ENCODE measurements around the gene GFY. TPM values are rescaled to one million over a fixed set of nuclear protein-coding genes. Genes with fewer than 3 reads are reported as not detected.

GFY gene
- not detected for total RNA-seq
- total RNA-seq (2013) = not detected

DNA sequence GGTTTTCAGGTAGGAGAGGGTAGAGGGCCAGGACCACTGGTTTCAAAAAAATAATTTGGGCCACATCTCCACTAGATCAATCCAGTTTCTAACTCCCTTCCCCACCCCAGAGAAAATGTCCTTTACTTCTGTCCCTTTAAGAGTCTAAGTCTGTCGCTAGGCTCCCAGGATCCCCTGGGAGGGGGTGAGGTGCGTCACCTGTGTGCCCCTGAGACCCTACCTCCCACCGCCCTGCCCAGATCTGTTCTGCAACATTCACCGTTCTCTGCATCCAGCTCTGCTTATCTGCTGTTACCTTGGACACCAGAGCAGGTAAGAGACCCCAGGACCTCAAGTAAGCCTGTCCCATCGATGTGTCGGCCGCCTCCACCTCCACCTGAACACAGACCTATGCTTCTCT, at the start of gene GFY:
Gene GFY, plus strand, starts transcription at position 211 of the 400 bp plus-strand sequence. CDS start 1,043 bp downstream, outside the sequence.
- intact Hi-C loops (cut with micrococcal nuclease) = no loop called here
- TF ChIP-seq, protein P1, sequence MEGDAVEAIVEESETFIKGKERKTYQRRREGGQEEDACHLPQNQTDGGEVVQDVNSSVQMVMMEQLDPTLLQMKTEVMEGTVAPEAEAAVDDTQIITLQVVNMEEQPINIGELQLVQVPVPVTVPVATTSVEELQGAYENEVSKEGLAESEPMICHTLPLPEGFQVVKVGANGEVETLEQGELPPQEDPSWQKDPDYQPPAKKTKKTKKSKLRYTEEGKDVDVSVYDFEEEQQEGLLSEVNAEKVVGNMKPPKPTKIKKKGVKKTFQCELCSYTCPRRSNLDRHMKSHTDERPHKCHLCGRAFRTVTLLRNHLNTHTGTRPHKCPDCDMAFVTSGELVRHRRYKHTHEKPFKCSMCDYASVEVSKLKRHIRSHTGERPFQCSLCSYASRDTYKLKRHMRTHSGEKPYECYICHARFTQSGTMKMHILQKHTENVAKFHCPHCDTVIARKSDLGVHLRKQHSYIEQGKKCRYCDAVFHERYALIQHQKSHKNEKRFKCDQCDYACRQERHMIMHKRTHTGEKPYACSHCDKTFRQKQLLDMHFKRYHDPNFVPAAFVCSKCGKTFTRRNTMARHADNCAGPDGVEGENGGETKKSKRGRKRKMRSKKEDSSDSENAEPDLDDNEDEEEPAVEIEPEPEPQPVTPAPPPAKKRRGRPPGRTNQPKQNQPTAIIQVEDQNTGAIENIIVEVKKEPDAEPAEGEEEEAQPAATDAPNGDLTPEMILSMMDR (IDR thresholded peaks at IDR 0.05) = no peak
- Mint-ChIP-seq H3K36me3 (no peaks in the 10 kb centered on the region), H3K4me3 (peak within 1 kb of the TSS; percentile 2), H3K27ac (no peak within 1 kb of the TSS), H3K9me3 (no peaks in the 10 kb centered on the region), H3K27me3 (ENCODE audit: low read depth in 2 of 2) (peaks cover 85 to 96% of the 10 kb centered on the region in 2 donors), H3K4me1 (peaks cover 64% of the 10 kb centered on the region in 2 donors)
- Histone ChIP-seq H3K36me3 (ENCODE audit: control insufficient read depth, insufficient read depth, low read length) (no peaks in the 10 kb centered on the region), H3K4me3 (ENCODE audit: low read length) (no peak within 1 kb of the TSS), H3K9me3 (ENCODE audit: control insufficient read depth, insufficient read depth, low read length) (no peaks in the 10 kb centered on the region), H3K27ac (ENCODE audit: low read length) (no peak within 1 kb of the TSS), H3K4me1 (ENCODE audit: control insufficient read depth, insufficient read depth, low read length) (peaks cover 56% of the 10 kb centered on the region), H3K27me3 (ENCODE audit: control insufficient read depth, insufficient read depth, low read length) (peaks cover 84% of the 10 kb centered on the region)
- ATAC-seq (no peak), DNase-seq (no peak)
- WGBS (ENCODE audit: insufficient coverage) = 67% methylated on average over 7 of the region's 7 CpGs

DNA sequence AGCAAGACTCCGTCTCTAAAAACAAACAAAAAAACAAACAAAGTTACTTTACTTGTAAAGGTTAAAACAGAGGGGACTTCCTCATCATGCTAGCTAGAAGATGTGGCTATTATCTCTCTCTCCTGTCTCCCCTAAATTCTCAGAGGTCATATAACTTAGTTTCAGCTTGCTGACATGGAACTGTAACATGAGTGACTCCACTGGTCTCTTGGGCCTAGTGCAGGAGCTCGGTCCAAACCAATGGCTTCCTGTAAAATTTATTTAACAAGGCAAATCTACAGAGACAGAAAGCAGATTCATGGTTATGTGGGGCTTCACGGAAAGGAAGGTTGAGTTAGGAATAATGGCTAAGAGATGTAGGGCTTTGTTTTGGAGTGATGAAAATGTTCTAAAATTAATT, 46.7 kb upstream of the GFY start:
- WGBS (ENCODE audit: insufficient coverage) = 98% methylated on average over 3 of the region's 3 CpGs
- H3K4me1 Mint-ChIP-seq = no peaks in the 10 kb centered on the region
- no peak for ATAC-seq
- Histone ChIP-seq H3K36me3 (ENCODE audit: control insufficient read depth, insufficient read depth, low read length) (no peaks in the 10 kb centered on the region), H3K4me1 (ENCODE audit: control insufficient read depth, insufficient read depth, low read length) (no peaks in the 10 kb centered on the region), H3K4me3 (ENCODE audit: low read length) (no peak overlapping the region), H3K9me3 (ENCODE audit: control insufficient read depth, insufficient read depth, low read length) (no peaks in the 10 kb centered on the region), H3K27me3 (ENCODE audit: control insufficient read depth, insufficient read depth, low read length) (no peaks in the 10 kb centered on the region), H3K27ac (ENCODE audit: low read length) (no peak overlapping the region)
- DNase-seq = no peak
- no peak overlapping the region for H3K27ac Mint-ChIP-seq
- intact Hi-C loops (cut with micrococcal nuclease) = no loop called here
- H3K9me3 Mint-ChIP-seq = peaks cover 3 to 7% of the 10 kb centered on the region in 2 donors
- no peak overlapping the region for H3K4me3 Mint-ChIP-seq
- H3K27me3 Mint-ChIP-seq (ENCODE audit: low read depth in 2 of 2) = peaks cover 10 to 18% of the 10 kb centered on the region in 2 donors
- peaks cover 14% of the 10 kb centered on the region for H3K36me3 Mint-ChIP-seq
- TF ChIP-seq, protein P1 (IDR thresholded peaks at IDR 0.05) = no peak

DNA sequence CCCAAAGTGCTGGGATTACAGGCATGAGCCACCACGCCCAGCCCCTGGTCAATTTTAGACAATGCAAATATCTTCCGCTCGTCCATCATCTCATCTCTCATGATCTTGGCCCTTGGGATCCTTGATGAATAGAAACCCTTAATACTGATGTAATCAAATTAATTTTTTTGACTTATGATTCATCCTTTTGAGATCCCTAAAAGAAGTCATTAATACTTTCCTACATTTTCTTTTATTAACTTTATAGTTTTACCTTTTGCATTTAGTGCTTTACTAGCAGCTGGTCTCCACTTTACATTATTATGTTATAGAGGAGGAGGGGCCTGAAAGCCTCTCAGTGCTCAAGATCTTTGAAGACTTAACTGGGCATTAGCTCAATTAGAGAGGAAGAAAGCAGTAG, 44.8 kb upstream of the GFY start:
- H3K36me3 ChIP-seq (ENCODE audit: control insufficient read depth, insufficient read depth, low read length) = no peaks in the 10 kb centered on the region
- DNase-seq = no peak
- H3K9me3 Mint-ChIP-seq = peaks cover 3 to 7% of the 10 kb centered on the region in 2 donors
- H3K9me3 ChIP-seq (ENCODE audit: control insufficient read depth, insufficient read depth, low read length) = no peaks in the 10 kb centered on the region
- WGBS (ENCODE audit: insufficient coverage) = 92% methylated on average over 3 of the region's 3 CpGs
- H3K4me3 Mint-ChIP-seq = no peak overlapping the region
- peaks cover 5 to 15% of the 10 kb centered on the region in 2 donors for H3K27me3 Mint-ChIP-seq (ENCODE audit: low read depth in 2 of 2)
- H3K27ac ChIP-seq (ENCODE audit: low read length) = no peak overlapping the region
- TF ChIP-seq, protein P1 (IDR thresholded peaks at IDR 0.05) = no peak
- H3K27me3 ChIP-seq (ENCODE audit: control insufficient read depth, insufficient read depth, low read length) = no peaks in the 10 kb centered on the region
- no peaks in the 10 kb centered on the region for H3K4me1 Mint-ChIP-seq
- H3K27ac Mint-ChIP-seq = no peak overlapping the region
- no peaks in the 10 kb centered on the region for H3K4me1 ChIP-seq (ENCODE audit: control insufficient read depth, insufficient read depth, low read length)
- H3K36me3 Mint-ChIP-seq = peaks cover 14% of the 10 kb centered on the region
- ATAC-seq = no peak
- no peak overlapping the region for H3K4me3 ChIP-seq (ENCODE audit: low read length)
- intact Hi-C loops (cut with micrococcal nuclease) = no loop called here

DNA sequence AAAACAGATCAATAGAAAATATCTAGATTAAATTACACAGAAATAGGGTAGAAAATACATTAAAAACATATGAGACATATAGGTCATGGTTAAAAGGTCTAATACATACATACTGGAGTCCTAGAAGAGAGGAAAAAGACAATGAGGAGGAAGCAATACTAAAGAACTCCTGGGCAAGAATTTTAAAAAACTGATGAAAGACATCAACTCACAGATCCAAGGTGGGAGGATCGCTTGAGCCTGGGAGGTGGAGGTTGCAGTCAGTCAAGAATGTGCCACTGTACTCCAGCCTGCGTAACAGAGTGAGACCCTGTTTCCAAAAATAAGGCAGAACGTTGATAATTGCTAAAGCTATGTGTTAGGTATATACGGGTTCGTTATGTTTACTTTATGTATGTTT, 42.5 kb upstream of the GFY start:
- ATAC-seq (no peak), DNase-seq (no peak)
- H3K4me1 Mint-ChIP-seq = peaks cover 0 to 5% of the 10 kb centered on the region in 2 donors
- H3K36me3 ChIP-seq (ENCODE audit: control insufficient read depth, insufficient read depth, low read length) = no peaks in the 10 kb centered on the region
- peaks cover 14% of the 10 kb centered on the region for H3K36me3 Mint-ChIP-seq
- H3K4me3 ChIP-seq (ENCODE audit: low read length) = no peak overlapping the region
- H3K4me3 Mint-ChIP-seq = no peak overlapping the region
- WGBS (ENCODE audit: insufficient coverage) = 97% methylated on average over 3 of the region's 5 CpGs
- peaks cover 0 to 3% of the 10 kb centered on the region in 2 donors for H3K27me3 Mint-ChIP-seq (ENCODE audit: low read depth in 2 of 2)
- TF ChIP-seq, protein P1 (IDR thresholded peaks at IDR 0.05) = no peak
- peaks cover 3% of the 10 kb centered on the region for H3K4me1 ChIP-seq (ENCODE audit: control insufficient read depth, insufficient read depth, low read length)
- no peak overlapping the region for H3K27ac ChIP-seq (ENCODE audit: low read length)
- no peaks in the 10 kb centered on the region for H3K9me3 ChIP-seq (ENCODE audit: control insufficient read depth, insufficient read depth, low read length)
- no peak overlapping the region for H3K27ac Mint-ChIP-seq
- intact Hi-C loops (cut with micrococcal nuclease) = no loop called here
- H3K9me3 Mint-ChIP-seq = peaks cover 3 to 7% of the 10 kb centered on the region in 2 donors
- H3K27me3 ChIP-seq (ENCODE audit: control insufficient read depth, insufficient read depth, low read length) = no peaks in the 10 kb centered on the region
